ENCODE measurements around the gene COPB2. TPM values are rescaled to one million over a fixed set of nuclear protein-coding genes. Genes with fewer than 3 reads are reported as not detected.

COPB2 gene
- total and polyA plus RNA-seq, 10 of the 15 experiments (the other 5 are each of a cell fraction or from before 2014, with no cell fraction given): 51.3 to 143 (median 116) TPM

- H2AFZ ChIP-seq (ENCODE audit: control insufficient read depth, low read depth, low read length): no peak overlapping the region
- intact Hi-C loops (cut with micrococcal nuclease; ENCODE audit: unreplicated experiment) (no loop called here), in situ Hi-C loops (cut with MboI) (loop anchor here (10.0 kb wide), 1 partner anchor 637 kb away; no protein-coding TSS in a partner anchor)
- ChIA-PET CTCF (interaction anchor here (0.8 to 1.5 kb wide), 3 partner anchors 11 to 230 kb away, joined by 3 to 4 read pairs (median 3); no protein-coding TSS in a partner anchor), SMC1A (ENCODE audit: uncharacterized antibody, unreplicated experiment) (interaction anchor here (1.0 kb wide), 1 partner anchor 17 kb away, joined by 3 read pairs; no protein-coding TSS in a partner anchor), RAD21 (ENCODE audit: unreplicated experiment) (no interaction called here), POLR2A (interaction anchor here (0.9 kb wide), 1 partner anchor 15 kb away, joined by 3 read pairs; no protein-coding TSS in a partner anchor)
- H3K27ac ChIP-seq (ENCODE audit: control insufficient read depth, insufficient read depth): no peak overlapping the region
- FAIRE-seq: no peak
- H3K36me3 ChIP-seq (ENCODE audit: control insufficient read depth in 2 of 2, insufficient read depth in 2 of 2, low read length in 1 of 2): no peaks in the 10 kb centered on the region; a peak in 1 of 4 replicates
- no peaks in the 10 kb centered on the region for H4K20me1 ChIP-seq (ENCODE audit: control insufficient read depth, insufficient read depth)
- no peak overlapping the region for H3K4me3 ChIP-seq
- no peaks in the 10 kb centered on the region for H3K4me1 ChIP-seq (ENCODE audit: control insufficient read depth, insufficient read depth, low read length)
- no peak overlapping the region for H3K9ac ChIP-seq (ENCODE audit: control insufficient read depth, insufficient read depth, low read length)
- no peaks in the 10 kb centered on the region for H3K27me3 ChIP-seq (replicated peaks in 1 of 2; ENCODE audit: control insufficient read depth in 2 of 2, insufficient read depth in 2 of 2, low read length in 1 of 2)
- no TSS peak for BruUV-seq (replicated peaks)
- no peaks in the 10 kb centered on the region; the same call in 2 of the 3 replicates for H3K9me3 ChIP-seq (replicated peaks; ENCODE audit: control insufficient read depth, insufficient read depth, low read length)
- H3K4me2 ChIP-seq (ENCODE audit: control insufficient read depth, insufficient read depth): no peak overlapping the region
- DNase-seq (ENCODE audit: low read depth, low spot score): no peak
- H3K79me2 ChIP-seq (ENCODE audit: control insufficient read depth, insufficient read depth, low read length): peaks cover 23% of the 10 kb centered on the region
- TF ChIP-seq JUND (IDR thresholded peaks at IDR 0.05; ENCODE audit: low read depth, low read length): no peak
- TF ChIP-seq MTA3 (IDR thresholded peaks at IDR 0.05; ENCODE audit: borderline replicate concordance, low read length): no peak
- no peak for ATAC-seq
Measured at GRCh38 chr3:139342054-139342453, 47.4 kb downstream of the COPB2 start.

GRCh38 chr3:139340784-139341183 is 48.7 kb downstream of the COPB2 start:
- ATAC-seq (no peak), FAIRE-seq (no peak), DNase-seq (ENCODE audit: low read depth, low spot score) (no peak)
- Histone ChIP-seq H3K79me2 (ENCODE audit: control insufficient read depth, insufficient read depth, low read length) (peaks cover 19% of the 10 kb centered on the region), H3K36me3 (ENCODE audit: control insufficient read depth in 2 of 2, insufficient read depth in 2 of 2, low read length in 1 of 2) (no peaks in the 10 kb centered on the region), H3K27ac (ENCODE audit: control insufficient read depth, insufficient read depth) (no peak overlapping the region), H3K4me3 (no peak overlapping the region), H3K4me2 (ENCODE audit: control insufficient read depth, insufficient read depth) (no peak overlapping the region), H3K27me3 (replicated peaks in 1 of 2; ENCODE audit: control insufficient read depth in 2 of 2, insufficient read depth in 2 of 2, low read length in 1 of 2) (no peaks in the 10 kb centered on the region), H3K9me3 (replicated peaks; ENCODE audit: control insufficient read depth, insufficient read depth, low read length) (no peaks in the 10 kb centered on the region; the same call in 2 of the 3 replicates), H3K9ac (ENCODE audit: control insufficient read depth, insufficient read depth, low read length) (no peak overlapping the region), H3K4me1 (ENCODE audit: control insufficient read depth, insufficient read depth, low read length) (no peaks in the 10 kb centered on the region), H2AFZ (ENCODE audit: control insufficient read depth, low read depth, low read length) (no peak overlapping the region), H4K20me1 (ENCODE audit: control insufficient read depth, insufficient read depth) (no peaks in the 10 kb centered on the region)
- ChIA-PET CTCF (interaction anchor here (1.4 kb wide), 1 partner anchor 10 kb away, joined by 3 read pairs; no protein-coding TSS in a partner anchor), RAD21 (ENCODE audit: unreplicated experiment) (no interaction called here), SMC1A (ENCODE audit: uncharacterized antibody, unreplicated experiment) (no interaction called here), POLR2A (no interaction called here)
- TF ChIP-seq CEBPB (IDR thresholded peaks at IDR 0.05; ENCODE audit: borderline replicate concordance in 1 of 2, low read depth in 2 of 2, low read length in 2 of 2) (no peak), ZNF622 (IDR thresholded peaks at IDR 0.05) (no peak), PAX5 (IDR thresholded peaks at IDR 0.05; ENCODE audit: borderline replicate concordance, low read depth, low read length) (no peak), MXI1 (IDR thresholded peaks at IDR 0.05; ENCODE audit: low read depth, low read length) (no peak), MYC (IDR thresholded peaks at IDR 0.05; ENCODE audit: insufficient read depth, insufficient read length, insufficient replicate concordance, low read length, severe bottlenecking) (no peak), CBX5 (IDR thresholded peaks at IDR 0.05; ENCODE audit: low read depth) (no peak)
- in situ Hi-C loops (cut with MboI) (loop anchor here (10.0 kb wide), 1 partner anchor 636 kb away; no protein-coding TSS in a partner anchor), intact Hi-C loops (cut with micrococcal nuclease; ENCODE audit: unreplicated experiment) (no loop called here)
- no TSS peak for BruUV-seq (replicated peaks)
